OCI-M1 (cell line): ENCODE results near the gene COL1A1.

Experiments used
- DNase-seq: peaks from one replicate; lab custom pipeline; 2025; lab: John Stamatoyannopoulos, UW

COL1A1 gene

DNA sequence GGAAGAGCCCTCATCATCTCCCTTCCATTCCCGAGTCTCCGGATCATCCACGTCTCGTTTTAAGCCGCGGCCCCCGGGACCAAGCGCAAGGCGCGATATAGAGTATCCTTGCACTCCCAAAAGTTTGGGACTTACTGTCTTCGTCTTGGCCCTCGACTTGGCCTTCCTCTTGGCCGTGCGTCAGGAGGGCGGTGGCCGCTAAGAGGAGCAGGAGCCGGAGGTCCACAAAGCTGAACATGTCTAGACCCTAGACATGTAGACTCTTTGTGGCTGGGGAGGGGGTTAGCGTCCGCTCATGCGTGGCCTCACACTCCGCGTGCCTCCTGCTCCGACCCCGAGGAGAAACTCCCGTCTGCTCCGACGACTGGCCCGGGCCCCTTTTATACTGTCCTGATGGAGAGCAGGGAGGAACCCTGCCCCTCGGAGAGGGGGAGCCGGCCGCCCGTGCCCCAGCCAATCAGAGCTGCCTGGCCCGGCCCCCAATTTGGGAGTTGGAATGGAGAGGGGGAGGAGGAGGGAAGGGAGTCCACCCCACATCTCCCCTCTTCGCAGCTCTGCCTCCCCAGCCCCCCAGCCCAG is at the start of gene COL1A1:
Gene COL1A1 (minus strand): TSS at position 356 of the 579 bp plus-strand sequence. CDS start 118 bp downstream, at position 238.
- DNase-seq: no peak

DNA sequence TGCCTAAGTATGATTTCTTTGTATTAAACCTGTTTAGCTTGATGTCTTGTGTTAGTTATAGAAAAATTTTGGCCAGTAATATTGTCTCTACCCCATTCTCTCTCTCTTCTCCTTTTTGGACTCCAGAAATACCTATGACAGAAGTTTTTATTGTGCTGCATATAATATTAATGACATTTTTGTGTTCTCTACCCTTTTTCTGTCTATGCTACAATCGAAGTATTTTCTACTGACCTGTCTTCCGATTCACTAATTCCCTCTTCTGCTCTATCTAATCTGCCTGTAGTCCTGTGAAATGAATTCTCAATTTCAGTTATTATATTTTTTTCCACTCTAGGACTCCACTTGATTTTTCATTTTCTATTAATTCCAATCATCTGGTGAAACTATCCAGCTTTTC is 46.8 kb upstream of the COL1A1 start:
- DNase-seq: no peak

- DNase-seq: no peak
Measured at GRCh38 chr17:50244771-50245170, 43.3 kb upstream of the COL1A1 start.

DNA sequence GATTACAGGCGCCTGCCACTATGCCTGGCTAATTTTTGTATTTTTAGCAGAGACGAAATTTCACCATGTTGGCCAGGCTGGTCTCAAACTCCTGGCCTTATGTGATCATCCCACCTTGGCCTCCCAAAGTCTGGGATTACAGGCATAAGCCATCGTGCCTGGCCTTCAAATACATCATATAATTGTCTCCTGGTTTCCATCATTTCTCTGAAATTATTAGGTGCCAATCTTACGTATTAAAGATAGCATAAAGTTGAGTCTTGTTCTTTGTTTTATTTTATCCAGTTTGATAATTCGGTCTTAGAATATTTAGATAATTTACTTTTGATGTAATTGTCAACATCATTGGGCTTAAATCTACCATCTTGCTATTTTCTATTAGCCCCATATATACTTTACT is 40.0 kb upstream of the COL1A1 start:
- no peak for DNase-seq

- no peak for DNase-seq
Measured at GRCh38 chr17:50240851-50241250, 39.4 kb upstream of the COL1A1 start.

DNA sequence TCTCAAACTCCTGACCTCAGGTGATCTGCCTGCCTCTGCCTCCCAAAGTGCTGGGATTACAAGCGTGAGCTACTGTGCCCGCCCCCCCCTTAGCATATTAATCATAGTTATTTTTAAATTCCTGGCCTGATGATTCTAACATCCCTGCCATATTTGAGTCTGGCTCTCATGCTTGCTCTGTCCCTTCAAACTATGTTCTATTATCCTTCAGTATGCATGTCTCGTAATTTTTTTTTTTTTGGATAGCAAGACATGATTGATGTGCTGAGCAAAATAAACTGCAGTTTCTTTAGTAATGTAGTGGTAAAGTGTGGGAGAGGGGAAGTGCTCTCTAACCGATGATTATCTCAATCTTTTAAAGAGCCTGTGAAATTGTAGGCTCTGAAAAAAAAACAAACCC is 38.5 kb upstream of the COL1A1 start:
- no peak for DNase-seq

GRCh38 chr17:50238601-50239280 is 37.3 kb upstream of the COL1A1 start:
- DNase-seq: peak; percentile 56

DNA sequence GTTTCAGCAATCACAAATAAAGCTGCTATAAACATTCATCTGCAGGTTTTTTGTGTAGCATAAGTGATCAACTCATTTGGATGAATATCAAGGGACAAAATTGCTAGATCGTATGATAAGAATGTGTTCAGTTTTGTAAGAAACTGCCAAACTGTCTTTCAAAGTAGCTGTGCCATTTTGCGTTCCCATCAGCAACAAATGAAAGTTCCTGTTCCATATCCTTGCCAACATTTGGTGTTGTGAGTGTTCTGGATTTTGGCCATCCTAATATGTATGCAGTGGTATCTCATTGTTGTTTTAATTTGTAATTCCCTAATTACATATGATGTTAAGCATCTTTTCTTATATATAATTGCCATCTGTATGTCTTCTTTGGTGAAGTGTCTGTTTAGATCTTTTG is 36.5 kb upstream of the COL1A1 start:
- no peak for DNase-seq

- DNase-seq: no peak
Measured at GRCh38 chr17:50234581-50234980, 33.1 kb upstream of the COL1A1 start.

DNA sequence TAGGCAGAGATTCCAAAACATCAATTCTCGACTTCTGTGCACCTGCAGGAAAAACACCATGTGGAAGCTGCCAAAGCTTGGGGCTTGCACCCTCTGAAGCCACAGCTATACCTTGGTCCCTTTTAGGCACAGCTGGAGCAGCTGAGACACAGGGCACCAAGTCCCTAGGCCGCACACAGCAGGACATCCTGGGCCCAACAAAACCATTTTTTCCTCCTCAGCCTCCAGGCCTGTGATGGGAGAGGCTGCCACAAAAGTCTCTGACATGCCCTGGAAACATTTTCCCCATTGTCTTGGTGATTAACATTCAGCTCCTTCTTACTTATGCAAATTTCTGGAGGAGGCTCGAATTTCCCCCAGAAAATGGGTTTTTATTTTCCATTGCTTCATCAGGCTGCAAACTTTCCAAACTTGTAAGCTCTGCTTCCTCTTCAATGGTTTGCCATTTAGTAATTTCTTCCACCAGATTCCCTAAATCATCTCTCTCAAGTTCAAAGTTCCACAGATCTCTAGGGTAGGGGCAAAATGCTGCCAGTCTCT is 24.3 kb upstream of the COL1A1 start:
- DNase-seq: no peak

DNA sequence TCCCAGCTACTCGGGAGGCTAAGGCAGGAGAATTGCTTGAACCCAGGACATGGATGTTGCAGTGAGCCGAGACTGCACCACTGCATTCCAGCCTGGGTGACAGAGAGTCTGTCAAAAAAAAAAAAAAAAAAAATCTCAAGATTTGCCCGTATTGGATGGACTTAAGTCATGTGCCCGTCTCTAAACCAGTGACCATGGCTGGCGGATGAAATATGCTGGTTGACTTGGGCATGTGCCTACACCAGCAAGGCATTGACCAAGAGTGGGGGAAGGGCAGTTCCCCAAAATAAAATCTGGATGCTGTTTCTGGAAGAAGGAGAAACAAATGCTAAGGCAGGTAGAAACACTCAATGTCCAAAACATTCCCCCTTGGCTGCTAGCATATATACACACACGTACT is 21.5 kb upstream of the COL1A1 start:
- no peak for DNase-seq

DNA sequence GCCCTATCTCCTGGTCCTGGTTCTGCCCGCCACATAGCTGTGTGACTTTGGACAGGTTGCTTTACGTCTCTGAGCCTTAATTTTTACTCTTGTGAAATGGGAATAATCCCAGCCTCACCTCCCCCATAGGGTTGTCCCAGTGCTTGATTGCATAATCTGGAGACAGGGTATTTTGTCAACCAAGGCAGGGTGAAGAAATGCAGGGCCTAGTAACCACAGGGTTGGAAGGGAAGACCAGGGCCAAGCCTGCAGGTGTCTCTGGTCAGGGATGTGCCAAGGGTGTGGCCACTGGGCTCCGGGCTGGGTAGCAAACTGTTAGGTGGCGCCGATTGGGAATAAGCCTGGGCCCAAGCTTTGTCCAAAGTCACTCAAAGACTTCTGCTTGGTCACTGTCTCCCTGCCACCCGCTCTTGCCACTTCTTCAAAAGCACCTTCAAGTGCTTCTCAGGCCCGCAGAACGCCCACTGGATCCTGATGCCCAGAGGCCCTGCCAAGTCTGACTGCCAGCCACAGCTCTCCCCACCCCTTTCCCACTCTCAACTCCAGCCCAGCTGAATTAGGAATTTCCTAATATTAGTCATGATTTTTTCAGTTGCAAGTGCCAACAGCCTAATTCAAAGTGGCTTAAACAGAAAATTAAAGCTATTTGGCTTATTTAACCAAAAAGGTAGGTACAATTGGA is 20.6 kb upstream of the COL1A1 start:
- DNase-seq: no peak

GRCh38 chr17:50221266-50221863 is 19.9 kb upstream of the COL1A1 start:
- no peak for DNase-seq

- DNase-seq: no peak
Measured at GRCh38 chr17:50220811-50221210, 19.4 kb upstream of the COL1A1 start.

DNA sequence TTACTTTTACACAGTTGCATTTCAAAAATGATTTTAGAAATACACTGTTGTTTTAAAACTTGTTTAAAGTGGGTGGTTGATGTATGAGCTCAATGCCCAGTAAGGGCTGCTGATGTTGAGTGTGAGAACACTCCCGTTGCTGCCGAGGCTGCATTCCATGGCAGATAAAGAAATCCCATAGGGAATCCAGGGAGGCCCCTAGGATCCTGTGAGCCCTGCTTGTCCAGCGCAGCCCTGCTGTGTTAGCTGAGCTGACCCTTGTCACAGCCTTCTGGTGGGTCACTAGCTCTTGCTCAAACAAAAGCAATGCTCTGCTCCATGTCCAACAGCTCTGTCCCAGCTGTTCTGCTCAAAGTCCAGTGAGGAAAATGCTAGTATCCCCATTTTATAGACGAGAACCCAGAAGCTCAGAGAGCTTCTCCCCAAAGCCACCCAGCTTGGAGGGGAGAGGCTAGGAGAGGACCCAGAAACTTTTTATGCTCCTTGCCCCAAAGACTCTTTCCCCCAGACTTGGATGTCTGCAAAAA is 18.6 kb upstream of the COL1A1 start:
- DNase-seq: no peak

DNA sequence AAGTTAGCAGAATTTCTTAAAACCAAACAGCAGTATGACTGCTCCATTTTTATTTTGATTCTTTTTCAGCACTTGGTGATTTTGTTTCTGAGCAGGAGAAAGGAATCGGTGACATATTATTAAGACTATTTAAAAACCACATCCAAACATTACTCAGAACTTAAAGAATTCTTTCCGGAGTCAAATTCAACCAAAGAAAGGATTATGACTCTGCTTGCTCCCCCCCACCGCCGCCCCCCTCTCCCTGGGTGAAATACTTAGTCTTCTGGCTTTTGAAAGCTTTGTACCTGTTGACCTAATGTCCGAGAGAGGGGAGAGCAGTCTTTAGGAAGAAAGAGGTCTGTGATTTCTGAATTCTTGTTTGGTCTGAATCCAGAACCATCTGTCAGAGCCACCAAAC is 17.9 kb upstream of the COL1A1 start:
- no peak for DNase-seq

DNA sequence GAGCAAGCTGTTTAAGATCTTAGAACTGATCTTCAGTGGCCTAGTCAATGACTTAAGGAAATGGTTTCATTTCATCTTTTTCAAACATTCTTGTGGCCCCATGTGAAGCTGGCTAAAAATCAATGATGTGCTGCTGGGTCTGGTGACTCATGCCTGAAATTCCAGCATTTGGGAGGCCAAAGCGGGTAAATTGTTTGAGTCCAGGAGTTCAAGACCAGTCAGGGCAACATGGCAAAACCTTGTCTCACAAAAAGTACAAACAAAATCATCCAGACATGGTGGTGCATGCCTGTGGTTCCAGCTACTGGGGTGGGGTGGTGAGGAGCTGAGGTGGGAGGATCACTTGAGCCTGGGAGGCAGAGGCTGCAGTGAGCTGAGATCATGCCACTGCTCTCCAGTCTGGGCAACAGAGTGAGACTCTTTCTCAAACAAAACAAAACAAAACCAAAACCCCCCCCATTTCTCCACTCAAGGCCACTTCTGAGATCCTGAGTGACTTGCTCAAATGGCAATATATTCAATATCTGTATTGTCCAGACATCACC is 17.4 kb upstream of the COL1A1 start:
- no peak for DNase-seq

GRCh38 chr17:50218071-50218759 is 16.8 kb upstream of the COL1A1 start:
- no peak for DNase-seq

- no peak for DNase-seq
Measured at GRCh38 chr17:50217591-50217990, 16.2 kb upstream of the COL1A1 start.

DNA sequence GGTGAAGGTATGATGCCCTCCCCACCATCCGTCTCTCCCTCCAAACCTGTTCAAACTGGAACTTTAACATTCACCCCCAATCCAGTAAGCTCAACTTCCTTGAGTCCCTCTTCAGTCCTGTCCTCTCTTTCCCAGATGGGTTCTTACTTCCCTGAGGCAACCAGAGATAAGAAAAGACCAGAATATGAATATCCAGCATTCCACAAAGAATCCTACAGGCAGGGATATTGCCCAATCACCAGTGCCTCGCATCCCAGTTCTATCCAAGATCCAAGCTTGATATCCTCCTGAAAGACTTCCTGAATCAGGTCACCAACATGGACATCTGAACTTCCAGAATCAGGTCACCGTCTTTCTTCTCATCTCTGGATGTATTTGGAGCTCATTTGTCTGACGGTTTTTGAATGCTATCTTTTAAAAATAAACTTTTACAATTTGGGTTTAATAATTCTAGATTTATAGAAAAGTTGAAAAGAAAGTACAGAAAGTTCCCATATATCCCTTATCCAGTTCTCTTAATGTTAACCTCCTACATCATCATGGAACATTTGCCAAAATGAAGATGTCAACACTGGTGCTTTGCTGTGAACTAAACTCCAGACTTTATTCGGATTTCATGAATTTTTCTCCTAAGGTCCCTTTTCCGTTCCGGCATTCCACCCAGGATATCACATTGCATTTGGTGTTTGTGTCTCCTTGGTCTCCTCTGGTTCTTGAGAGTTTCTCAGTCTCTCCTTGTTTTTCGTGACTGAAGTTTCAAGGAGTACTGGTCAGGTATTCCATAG is 13.7 kb upstream of the COL1A1 start:
- no peak for DNase-seq
